ENCODE measurements around the gene RABGAP1L.

The RABGAP1L gene

DNA sequence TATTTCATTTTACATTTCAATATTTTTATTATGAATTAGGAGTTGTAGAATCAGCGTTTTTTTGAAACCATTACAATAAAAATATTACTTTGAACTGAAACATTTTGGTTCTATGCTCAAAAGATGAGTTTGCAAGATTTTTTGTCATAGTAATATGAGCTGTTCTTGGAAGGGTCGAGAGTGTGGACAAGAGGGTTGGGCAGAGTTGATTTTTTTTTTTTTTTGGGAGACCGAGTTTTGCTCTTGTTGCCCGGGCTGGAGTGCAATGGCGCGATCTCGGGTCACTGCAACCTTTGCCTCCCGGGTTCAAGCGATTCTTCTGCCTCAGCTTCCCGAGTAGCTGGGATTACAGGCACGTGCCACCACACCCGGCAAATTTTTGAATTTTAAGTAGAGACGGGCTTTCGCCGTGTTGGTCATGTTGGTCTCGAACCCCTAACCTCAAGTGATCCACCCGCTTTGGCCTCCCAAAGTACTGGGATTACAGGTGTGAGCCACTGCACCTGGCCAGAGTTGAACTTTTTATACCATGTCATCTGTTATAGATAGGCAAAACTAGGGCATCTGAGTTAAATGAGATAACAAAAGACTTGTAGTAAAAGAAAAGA lies 843.7 kb downstream of the RABGAP1L start:
- peak overlapping the region; percentile 85 for H3K4me2 ChIP-seq (ENCODE audit: low read depth, low read length, poor library complexity, severe bottlenecking)
- H3K4me3 ChIP-seq (ENCODE audit: insufficient read depth, low read length, poor library complexity, severe bottlenecking): peak overlapping the region; percentile 28
- no peaks in the 10 kb centered on the region for H3K9me2 ChIP-seq (replicated peaks; ENCODE audit: insufficient read depth, low read length)
- peaks cover 35% of the 10 kb centered on the region; the same call in 1 of the 2 replicates for H3F3A ChIP-seq (ENCODE audit: insufficient read depth)
- H4K20me1 ChIP-seq (ENCODE audit: low read depth, low read length): peaks cover 25% of the 10 kb centered on the region
- H3K27me3 ChIP-seq (ENCODE audit: low read length): no peaks in the 10 kb centered on the region
- no peaks in the 10 kb centered on the region for H3K9me3 ChIP-seq (ENCODE audit: insufficient read depth, low read length)
- no peak overlapping the region for H3K27ac ChIP-seq (ENCODE audit: low read depth, low read length)
- H2AFZ ChIP-seq (ENCODE audit: low read depth, low read length, severe bottlenecking): no peak overlapping the region
- H3K79me2 ChIP-seq (ENCODE audit: insufficient read depth, low read length): peaks cover 80% of the 10 kb centered on the region
- no peak for TF ChIP-seq EZH2phosphoT487 (conservative IDR thresholded peaks at IDR 0.05; ENCODE audit: low read length)
- TF ChIP-seq, protein P1, sequence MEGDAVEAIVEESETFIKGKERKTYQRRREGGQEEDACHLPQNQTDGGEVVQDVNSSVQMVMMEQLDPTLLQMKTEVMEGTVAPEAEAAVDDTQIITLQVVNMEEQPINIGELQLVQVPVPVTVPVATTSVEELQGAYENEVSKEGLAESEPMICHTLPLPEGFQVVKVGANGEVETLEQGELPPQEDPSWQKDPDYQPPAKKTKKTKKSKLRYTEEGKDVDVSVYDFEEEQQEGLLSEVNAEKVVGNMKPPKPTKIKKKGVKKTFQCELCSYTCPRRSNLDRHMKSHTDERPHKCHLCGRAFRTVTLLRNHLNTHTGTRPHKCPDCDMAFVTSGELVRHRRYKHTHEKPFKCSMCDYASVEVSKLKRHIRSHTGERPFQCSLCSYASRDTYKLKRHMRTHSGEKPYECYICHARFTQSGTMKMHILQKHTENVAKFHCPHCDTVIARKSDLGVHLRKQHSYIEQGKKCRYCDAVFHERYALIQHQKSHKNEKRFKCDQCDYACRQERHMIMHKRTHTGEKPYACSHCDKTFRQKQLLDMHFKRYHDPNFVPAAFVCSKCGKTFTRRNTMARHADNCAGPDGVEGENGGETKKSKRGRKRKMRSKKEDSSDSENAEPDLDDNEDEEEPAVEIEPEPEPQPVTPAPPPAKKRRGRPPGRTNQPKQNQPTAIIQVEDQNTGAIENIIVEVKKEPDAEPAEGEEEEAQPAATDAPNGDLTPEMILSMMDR (IDR thresholded peaks at IDR 0.05; ENCODE audit: insufficient read depth, low read length, poor library complexity, severe bottlenecking): no peak
- H3K36me3 ChIP-seq (ENCODE audit: low read length): peaks cover 38% of the 10 kb centered on the region
- no peak overlapping the region for H3K9ac ChIP-seq (ENCODE audit: low read length)

DNA sequence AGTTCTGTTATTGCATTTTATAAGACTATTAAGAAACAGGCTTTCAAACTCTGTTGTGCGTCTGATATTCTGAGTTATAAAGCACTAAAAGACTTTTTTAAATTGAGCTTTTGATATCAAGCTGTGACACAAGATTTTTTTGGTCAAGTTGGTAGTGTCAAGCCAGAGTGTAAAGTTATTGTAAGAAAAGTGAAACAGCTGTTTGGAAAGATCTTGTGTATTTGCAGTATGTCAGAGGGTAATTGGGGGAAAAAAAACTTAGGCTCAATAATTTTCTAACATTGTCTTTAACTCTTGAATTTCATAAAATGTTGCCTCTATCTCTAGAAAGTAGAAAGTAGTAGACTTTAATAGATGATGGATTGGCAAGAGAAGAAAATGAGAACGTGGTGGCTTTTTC lies 844.2 kb downstream of the RABGAP1L start:
- H3K79me2 ChIP-seq (ENCODE audit: insufficient read depth, low read length): peaks cover 84% of the 10 kb centered on the region
- no peak overlapping the region for H3K4me3 ChIP-seq (ENCODE audit: insufficient read depth, low read length, poor library complexity, severe bottlenecking)
- no peaks in the 10 kb centered on the region for H3K27me3 ChIP-seq (ENCODE audit: low read length)
- H3K9ac ChIP-seq (ENCODE audit: low read length): no peak overlapping the region
- no peak overlapping the region for H3K27ac ChIP-seq (ENCODE audit: low read depth, low read length)
- peaks cover 25% of the 10 kb centered on the region for H4K20me1 ChIP-seq (ENCODE audit: low read depth, low read length)
- H2AFZ ChIP-seq (ENCODE audit: low read depth, low read length, severe bottlenecking): no peak overlapping the region
- H3K36me3 ChIP-seq (ENCODE audit: low read length): peaks cover 43% of the 10 kb centered on the region
- peak overlapping the region; percentile 34 for H3K4me2 ChIP-seq (ENCODE audit: low read depth, low read length, poor library complexity, severe bottlenecking)
- TF ChIP-seq EZH2phosphoT487 (conservative IDR thresholded peaks at IDR 0.05; ENCODE audit: low read length): no peak
- TF ChIP-seq, protein P1 (IDR thresholded peaks at IDR 0.05; ENCODE audit: insufficient read depth, low read length, poor library complexity, severe bottlenecking): no peak
- H3F3A ChIP-seq (ENCODE audit: insufficient read depth): peaks cover 32% of the 10 kb centered on the region; the same call in 1 of the 2 replicates
- H3K9me3 ChIP-seq (ENCODE audit: insufficient read depth, low read length): no peaks in the 10 kb centered on the region
- no peaks in the 10 kb centered on the region for H3K9me2 ChIP-seq (replicated peaks; ENCODE audit: insufficient read depth, low read length)

DNA sequence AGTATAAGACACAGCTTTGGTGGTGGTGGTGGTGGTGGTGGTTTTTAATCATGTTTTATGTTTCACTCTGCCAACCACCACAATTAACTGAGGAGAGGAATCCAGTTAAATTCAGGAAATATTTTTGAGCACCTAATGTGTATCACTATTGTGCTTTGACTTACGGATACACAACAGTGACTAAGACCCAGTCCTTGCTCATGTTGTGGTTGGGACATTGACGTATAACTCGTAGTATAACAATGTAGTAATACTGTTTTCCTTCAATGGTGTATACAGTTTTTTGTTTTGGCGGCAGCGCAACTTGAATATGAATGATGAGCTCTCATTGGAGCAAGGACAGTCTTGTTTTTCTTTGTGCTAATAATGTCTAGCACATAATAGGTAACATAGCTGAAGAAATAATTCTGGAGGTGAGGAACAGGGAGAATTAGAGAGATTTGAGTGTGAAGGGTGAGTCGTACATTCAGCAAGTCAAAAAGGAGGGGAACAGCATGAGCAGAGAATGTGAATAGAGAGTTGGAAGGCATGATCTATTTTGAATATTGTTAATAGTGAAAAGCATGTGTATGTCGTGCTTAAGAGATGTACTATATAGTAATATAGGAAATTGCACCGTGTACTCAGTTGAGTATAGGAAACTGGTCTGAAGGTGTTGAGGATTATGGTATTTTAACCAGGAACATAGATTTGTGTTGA lies 845.9 kb downstream of the RABGAP1L start:
- H3K79me2 ChIP-seq (ENCODE audit: insufficient read depth, low read length): peaks cover 88% of the 10 kb centered on the region
- no peaks in the 10 kb centered on the region for H3K9me2 ChIP-seq (replicated peaks; ENCODE audit: insufficient read depth, low read length)
- H3K9me3 ChIP-seq (ENCODE audit: insufficient read depth, low read length): no peaks in the 10 kb centered on the region
- H3K27ac ChIP-seq (ENCODE audit: low read depth, low read length): no peak overlapping the region
- no peak overlapping the region for H3K9ac ChIP-seq (ENCODE audit: low read length)
- H4K20me1 ChIP-seq (ENCODE audit: low read depth, low read length): peaks cover 25% of the 10 kb centered on the region
- H3K27me3 ChIP-seq (ENCODE audit: low read length): no peaks in the 10 kb centered on the region
- H3K36me3 ChIP-seq (ENCODE audit: low read length): peaks cover 56% of the 10 kb centered on the region
- H3F3A ChIP-seq (ENCODE audit: insufficient read depth): peaks cover 29% of the 10 kb centered on the region; the same call in 1 of the 2 replicates
- TF ChIP-seq, protein P1 (IDR thresholded peaks at IDR 0.05; ENCODE audit: insufficient read depth, low read length, poor library complexity, severe bottlenecking): no peak
- TF ChIP-seq EZH2phosphoT487 (conservative IDR thresholded peaks at IDR 0.05; ENCODE audit: low read length): no peak
- no peak overlapping the region for H3K4me2 ChIP-seq (ENCODE audit: low read depth, low read length, poor library complexity, severe bottlenecking)
- H3K4me3 ChIP-seq (ENCODE audit: insufficient read depth, low read length, poor library complexity, severe bottlenecking): no peak overlapping the region
- H2AFZ ChIP-seq (ENCODE audit: low read depth, low read length, severe bottlenecking): no peak overlapping the region
